ENCODE results near the gene PDS5B.

Gene PDS5B

GRCh38 chr13:32586080-32586900, at the start of gene PDS5B:
TSS of gene PDS5B (plus strand) at chr13:32586452. CDS start at chr13:32648773, 62,321 bp downstream.
- TF ChIP-seq GATA2 (IDR thresholded peaks at IDR 0.05; ENCODE audit: low read depth, low read length) (no peak), GATA3 (IDR thresholded peaks at IDR 0.05; ENCODE audit: low read depth, low read length) (no peak)

- TF ChIP-seq GATA2 (IDR thresholded peaks at IDR 0.05; ENCODE audit: low read depth, low read length) (no peak), GATA3 (IDR thresholded peaks at IDR 0.05; ENCODE audit: low read depth, low read length) (no peak)
Observed at GRCh38 chr13:32537580-32538142, 48.6 kb upstream of the PDS5B start.

GRCh38 chr13:32538143-32538620, 48.1 kb upstream of the PDS5B start:
- TF ChIP-seq GATA2 (IDR thresholded peaks at IDR 0.05; ENCODE audit: low read depth, low read length) = no peak

- 0 out of 2 replicates have a peak, but pooled peaks have one; percentile 35 for TF ChIP-seq GATA2 (IDR thresholded peaks at IDR 0.05; ENCODE audit: low read depth, low read length)
- no peak for TF ChIP-seq GATA3 (IDR thresholded peaks at IDR 0.05; ENCODE audit: low read depth, low read length)
Observed at GRCh38 chr13:32538621-32539246, 47.5 kb upstream of the PDS5B start, which contains the start of gene N4BP2L2. TSS of gene N4BP2L2 (minus strand) at chr13:32538795. CDS start at chr13:32537027, 1,768 bp downstream.

GRCh38 chr13:32542221-32542620, 44.0 kb upstream of the PDS5B start:
- TF ChIP-seq GATA2 (IDR thresholded peaks at IDR 0.05; ENCODE audit: low read depth, low read length) = no peak
- TF ChIP-seq GATA3 (IDR thresholded peaks at IDR 0.05; ENCODE audit: low read depth, low read length) = no peak

GRCh38 chr13:32545083-32545482, 41.2 kb upstream of the PDS5B start:
- TF ChIP-seq GATA3 (IDR thresholded peaks at IDR 0.05; ENCODE audit: low read depth, low read length) (no peak), GATA2 (IDR thresholded peaks at IDR 0.05; ENCODE audit: low read depth, low read length) (no peak)

GRCh38 chr13:32548837-32549236, 37.4 kb upstream of the PDS5B start:
- TF ChIP-seq GATA3 (IDR thresholded peaks at IDR 0.05; ENCODE audit: low read depth, low read length) = no peak
- no peak for TF ChIP-seq GATA2 (IDR thresholded peaks at IDR 0.05; ENCODE audit: low read depth, low read length)

GRCh38 chr13:32549788-32550187, 36.5 kb upstream of the PDS5B start:
- TF ChIP-seq GATA3 (IDR thresholded peaks at IDR 0.05; ENCODE audit: low read depth, low read length) (no peak), GATA2 (IDR thresholded peaks at IDR 0.05; ENCODE audit: low read depth, low read length) (no peak)

GRCh38 chr13:32553720-32554119, 32.5 kb upstream of the PDS5B start:
- TF ChIP-seq GATA2 (IDR thresholded peaks at IDR 0.05; ENCODE audit: low read depth, low read length) (no peak), GATA3 (IDR thresholded peaks at IDR 0.05; ENCODE audit: low read depth, low read length) (no peak)

GRCh38 chr13:32555613-32556012, 30.6 kb upstream of the PDS5B start:
- no peak for TF ChIP-seq GATA2 (IDR thresholded peaks at IDR 0.05; ENCODE audit: low read depth, low read length)
- TF ChIP-seq GATA3 (IDR thresholded peaks at IDR 0.05; ENCODE audit: low read depth, low read length) = no peak

GRCh38 chr13:32577032-32577431, 9.2 kb upstream of the PDS5B start:
- TF ChIP-seq GATA2 (IDR thresholded peaks at IDR 0.05; ENCODE audit: low read depth, low read length) (no peak), GATA3 (IDR thresholded peaks at IDR 0.05; ENCODE audit: low read depth, low read length) (no peak)

GRCh38 chr13:32581177-32581786, 5.0 kb upstream of the PDS5B start:
- TF ChIP-seq GATA3 (IDR thresholded peaks at IDR 0.05; ENCODE audit: low read depth, low read length) (no peak), GATA2 (IDR thresholded peaks at IDR 0.05; ENCODE audit: low read depth, low read length) (no peak)

- TF ChIP-seq GATA2 (IDR thresholded peaks at IDR 0.05; ENCODE audit: low read depth, low read length) = no peak
- no peak for TF ChIP-seq GATA3 (IDR thresholded peaks at IDR 0.05; ENCODE audit: low read depth, low read length)
Observed at GRCh38 chr13:32582281-32582680, 4.0 kb upstream of the PDS5B start.

- TF ChIP-seq GATA2 (IDR thresholded peaks at IDR 0.05; ENCODE audit: low read depth, low read length) (no peak), GATA3 (IDR thresholded peaks at IDR 0.05; ENCODE audit: low read depth, low read length) (no peak)
Observed at GRCh38 chr13:32582991-32583390, 3.3 kb upstream of the PDS5B start.
